Measurements from ENCODE around the gene OMA1.

Gene OMA1

DNA sequence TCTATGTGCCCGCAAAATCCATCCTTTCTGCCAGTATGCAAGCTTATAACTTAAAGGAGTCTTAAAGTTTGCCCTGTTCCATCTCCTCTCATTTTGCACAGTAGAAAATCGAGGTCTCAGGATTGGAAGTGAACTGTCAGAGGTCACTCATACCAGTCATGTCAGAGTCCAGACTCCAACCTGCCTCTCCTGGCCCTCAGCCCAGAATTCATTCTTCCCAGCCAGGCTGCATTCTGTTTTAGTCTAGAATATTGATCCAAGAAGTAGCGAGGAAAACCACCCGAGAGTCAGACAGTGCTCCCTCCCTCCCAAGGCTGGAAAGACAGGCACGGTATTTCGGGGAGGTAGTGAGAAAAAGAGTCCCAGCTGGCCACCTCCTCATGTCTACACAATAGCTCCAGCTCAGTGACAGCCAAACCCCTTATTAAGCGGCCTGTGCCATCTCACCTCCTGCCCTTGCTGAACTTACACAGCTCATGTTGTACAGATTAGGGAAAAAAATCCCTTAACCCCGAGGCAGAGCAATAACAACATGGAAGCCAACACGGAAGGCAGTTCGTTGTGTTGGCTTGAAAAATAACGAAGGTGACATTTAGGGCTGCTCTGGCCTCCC lies 89.4 kb downstream of the OMA1 start:
- DNase-seq (ENCODE audit: low spot score) = no peak

- no peak for DNase-seq (ENCODE audit: low spot score)
These were observed 90.1 kb downstream of the OMA1 start for GRCh38 chr1:58456470-58456869.

- no peak for DNase-seq (ENCODE audit: low spot score)
These were observed 91.7 kb downstream of the OMA1 start for GRCh38 chr1:58454807-58455206.

DNA sequence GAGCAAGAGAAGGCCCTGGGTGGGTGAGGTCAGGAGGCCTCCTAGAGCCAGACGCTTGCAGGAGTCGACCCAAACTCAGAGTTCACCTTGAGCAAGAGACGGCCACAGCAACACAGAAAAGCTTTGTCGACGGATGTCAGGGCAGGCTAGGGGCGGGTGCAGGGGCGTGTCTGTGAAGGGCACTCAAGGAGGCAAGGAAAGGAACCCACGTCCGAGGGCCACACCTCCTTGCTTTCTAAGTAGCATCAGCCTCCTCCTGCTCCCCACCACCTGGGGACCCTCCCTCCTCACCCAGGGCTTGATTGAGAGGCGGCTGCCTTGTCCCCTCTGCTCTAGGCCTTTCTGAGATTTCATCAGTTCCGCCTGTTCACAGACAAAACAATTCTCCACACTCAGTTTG lies 92.1 kb downstream of the OMA1 start:
- DNase-seq (ENCODE audit: low spot score) = no peak

DNA sequence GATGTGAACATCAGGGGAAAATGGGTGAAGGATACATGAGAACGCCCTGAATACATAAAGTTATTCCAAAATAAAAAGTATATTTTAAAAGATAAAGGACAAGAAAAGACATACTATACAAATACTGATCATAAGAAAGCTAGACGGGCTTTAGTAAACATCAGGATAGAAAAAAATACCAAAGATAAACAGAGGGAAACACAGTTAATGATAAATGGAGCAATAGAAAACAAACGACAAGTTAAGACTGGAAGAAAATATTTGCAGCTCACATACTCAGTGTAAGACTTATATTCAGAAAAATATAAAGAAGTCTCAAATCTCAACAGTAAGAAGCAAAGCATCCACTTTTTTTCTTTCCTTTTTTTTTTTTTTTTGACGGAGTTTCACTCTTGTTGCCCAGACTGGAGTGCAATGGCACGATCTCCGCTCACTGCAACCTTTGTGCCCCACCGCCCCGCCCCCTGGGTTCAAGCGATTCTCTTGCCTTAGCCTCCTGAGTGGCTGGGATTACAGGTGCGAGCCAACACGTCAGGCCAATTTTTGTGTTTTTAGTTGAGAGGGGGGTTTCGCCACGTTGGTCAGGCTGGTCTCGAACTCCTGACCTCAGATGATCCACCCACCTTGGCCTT lies 94.8 kb downstream of the OMA1 start:
- DNase-seq (ENCODE audit: low spot score) = no peak

- no peak for DNase-seq (ENCODE audit: low spot score)
These were observed 98.6 kb downstream of the OMA1 start for GRCh38 chr1:58447886-58448285.

DNA sequence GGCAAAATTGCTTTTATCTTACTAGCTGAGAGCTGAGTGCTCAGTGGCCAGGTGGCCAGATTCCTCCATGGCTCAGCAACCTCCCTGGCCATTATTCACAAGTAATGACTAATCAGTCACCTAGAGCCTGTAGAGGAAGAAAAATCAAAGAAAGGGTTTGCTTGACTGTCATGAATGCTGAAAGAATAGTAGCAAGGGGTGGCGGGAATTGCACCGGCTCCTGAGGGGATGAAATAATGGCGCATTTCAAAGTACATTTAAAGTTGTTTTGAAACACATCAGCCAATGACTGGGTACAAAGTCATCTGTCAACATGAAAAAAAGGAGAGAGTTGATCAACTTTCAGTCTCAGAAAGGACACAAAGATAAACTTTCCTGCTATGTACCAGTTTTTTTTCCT lies 99.5 kb downstream of the OMA1 start:
- DNase-seq (ENCODE audit: low spot score) = no peak

DNA sequence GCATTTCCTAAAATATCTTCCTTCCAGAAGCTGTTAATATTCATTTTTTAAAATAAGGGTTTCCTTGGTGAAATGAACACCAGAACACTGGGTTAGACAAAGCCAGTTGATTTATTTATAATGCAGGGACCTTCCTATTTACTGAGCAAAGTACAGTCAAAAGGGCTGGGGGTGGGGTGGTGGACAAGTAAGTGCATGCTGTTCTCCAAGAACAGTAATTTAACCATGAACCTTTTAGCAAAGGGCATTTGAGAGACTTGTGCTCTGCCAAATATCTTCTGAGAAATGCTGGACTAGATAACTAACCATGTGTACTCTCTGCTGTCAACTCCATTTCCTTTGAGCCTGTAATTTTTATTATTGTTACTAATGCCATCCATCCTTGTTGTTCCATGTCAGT lies 100.2 kb downstream of the OMA1 start:
- no peak for DNase-seq (ENCODE audit: low spot score)

DNA sequence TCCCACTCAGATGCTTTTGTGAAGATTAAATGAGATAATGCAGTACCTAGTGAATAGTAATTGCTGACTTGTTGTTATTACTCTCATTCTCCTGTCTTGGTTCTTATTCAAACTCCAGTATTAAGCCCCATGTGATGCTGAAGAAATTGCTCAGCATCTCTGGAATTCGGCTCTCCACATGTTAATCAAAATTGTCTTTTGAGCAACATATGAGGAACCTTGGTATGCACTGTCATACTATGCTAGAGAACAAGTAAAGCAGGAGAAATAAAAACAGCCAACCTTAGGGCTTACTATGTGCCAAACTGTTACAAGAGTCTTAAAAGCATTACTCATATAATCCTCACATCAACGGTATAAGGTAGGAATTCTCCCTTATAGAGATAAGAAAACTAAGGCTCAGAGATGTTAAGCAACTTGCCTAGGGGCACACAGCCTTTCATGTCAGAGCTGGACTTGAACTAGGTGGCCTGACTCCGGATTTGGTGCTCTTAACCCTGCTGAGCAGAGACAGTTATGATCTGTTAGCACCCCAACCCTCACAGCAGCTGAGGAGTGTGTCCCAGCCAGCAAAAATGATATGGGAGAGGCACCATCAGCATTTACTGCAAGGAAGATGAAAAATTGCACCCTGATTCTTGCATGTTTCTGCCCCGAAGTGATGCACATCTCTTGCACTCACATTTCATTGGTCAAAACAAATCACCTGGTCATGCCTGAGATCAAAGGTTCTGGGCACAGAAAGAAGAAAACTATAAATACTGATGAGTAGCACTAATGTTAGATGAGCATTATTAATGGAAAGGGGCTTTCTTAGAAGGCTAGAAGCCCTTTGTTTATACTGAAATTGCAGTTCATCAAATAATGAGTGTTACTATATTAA lies 102.3 kb downstream of the OMA1 start:
- no peak for DNase-seq (ENCODE audit: low spot score)

DNA sequence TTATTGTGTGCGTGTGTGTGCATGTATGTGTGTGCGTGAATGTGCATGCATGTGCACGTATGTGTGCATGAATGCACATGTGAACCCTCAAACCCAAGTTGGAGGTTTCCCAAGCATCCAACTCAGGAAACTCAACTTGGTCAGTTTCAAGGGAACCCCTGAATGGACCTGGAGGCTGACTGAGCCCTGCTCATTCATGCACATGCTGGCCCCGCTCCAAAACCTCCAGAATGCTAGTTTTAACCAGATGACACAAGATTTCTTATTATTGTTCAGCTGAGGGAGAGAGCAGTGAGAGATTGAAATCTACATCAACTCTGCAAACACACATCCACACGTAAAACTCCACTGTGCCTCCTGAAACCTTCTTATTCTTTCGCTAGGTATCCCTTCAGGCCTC lies 104.4 kb downstream of the OMA1 start:
- no peak for DNase-seq (ENCODE audit: low spot score)

DNA sequence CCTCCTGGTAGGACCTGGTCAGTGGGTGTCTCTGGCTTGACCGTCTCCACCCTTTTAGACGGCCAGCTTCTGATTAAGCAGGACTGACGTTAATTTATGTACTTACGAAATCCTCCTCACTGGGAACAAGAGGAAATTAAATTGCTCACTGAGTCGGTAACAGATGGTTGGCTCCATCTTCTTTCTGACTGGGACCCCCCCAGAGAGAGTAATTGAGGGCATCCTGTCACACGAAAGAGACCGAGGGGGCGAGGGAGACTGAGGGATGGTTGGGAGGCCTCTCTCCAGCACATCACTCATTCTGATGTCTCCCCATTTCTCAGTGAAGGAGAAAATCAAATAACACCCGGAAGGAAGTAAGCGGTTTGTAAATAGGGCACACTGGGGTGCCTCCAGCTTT lies 104.8 kb downstream of the OMA1 start:
- no peak for DNase-seq (ENCODE audit: low spot score)

GRCh38 chr1:58440696-58441095 lies 105.8 kb downstream of the OMA1 start:
- no peak for DNase-seq (ENCODE audit: low spot score)

DNA sequence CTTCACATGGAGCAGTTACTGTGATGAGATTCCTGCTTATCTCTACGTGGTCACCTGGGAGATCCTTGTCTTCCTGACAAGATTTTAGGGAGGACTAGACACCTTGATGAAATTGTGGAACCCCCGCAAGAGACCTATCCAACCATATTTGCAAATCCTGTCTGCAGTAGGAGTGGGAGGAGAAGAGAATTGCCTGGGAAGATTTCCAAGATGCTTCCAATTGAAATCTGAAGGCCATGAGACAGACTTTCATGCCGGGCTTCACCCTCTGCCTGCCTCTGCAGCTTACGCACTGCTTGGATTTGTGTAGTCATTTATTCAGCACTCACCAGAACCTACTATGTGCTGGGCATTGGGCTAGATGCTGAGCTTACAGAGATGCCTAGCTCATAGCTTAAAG lies 106.6 kb downstream of the OMA1 start:
- no peak for DNase-seq (ENCODE audit: low spot score)

- no peak for DNase-seq (ENCODE audit: low spot score)
These were observed 108.1 kb downstream of the OMA1 start for GRCh38 chr1:58438468-58438867.

- no peak for DNase-seq (ENCODE audit: low spot score)
These were observed 108.9 kb downstream of the OMA1 start for GRCh38 chr1:58437623-58438022.

- DNase-seq (ENCODE audit: low spot score) = no peak
These were observed 109.8 kb downstream of the OMA1 start for GRCh38 chr1:58436615-58437297.

DNA sequence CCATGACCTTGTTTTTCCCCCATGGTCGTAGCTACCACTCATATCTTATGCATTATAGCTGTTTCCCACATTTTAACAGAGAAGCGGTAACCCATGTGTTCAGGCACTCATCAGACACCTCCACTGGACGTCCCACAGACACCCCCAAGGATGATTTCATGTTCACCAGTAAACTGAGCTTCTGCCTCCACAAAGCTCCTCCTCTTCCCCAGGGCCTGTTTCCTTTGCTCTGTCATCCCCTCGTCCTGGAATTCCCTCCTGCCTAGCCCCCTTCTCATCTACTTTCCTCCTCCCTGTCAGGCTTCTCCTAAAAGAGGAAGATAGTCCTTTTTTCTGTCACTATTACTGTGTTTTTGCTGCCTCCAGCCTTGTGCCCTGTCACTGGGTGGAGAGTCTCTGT lies 111.2 kb downstream of the OMA1 start:
- DNase-seq (ENCODE audit: low spot score) = no peak

GRCh38 chr1:58434607-58435006 lies 111.9 kb downstream of the OMA1 start:
- DNase-seq (ENCODE audit: low spot score) = no peak

- no peak for DNase-seq (ENCODE audit: low spot score)
These were observed 112.3 kb downstream of the OMA1 start for GRCh38 chr1:58434181-58434580.

- DNase-seq (ENCODE audit: low spot score) = no peak
These were observed 113.5 kb downstream of the OMA1 start for GRCh38 chr1:58432851-58433668.

DNA sequence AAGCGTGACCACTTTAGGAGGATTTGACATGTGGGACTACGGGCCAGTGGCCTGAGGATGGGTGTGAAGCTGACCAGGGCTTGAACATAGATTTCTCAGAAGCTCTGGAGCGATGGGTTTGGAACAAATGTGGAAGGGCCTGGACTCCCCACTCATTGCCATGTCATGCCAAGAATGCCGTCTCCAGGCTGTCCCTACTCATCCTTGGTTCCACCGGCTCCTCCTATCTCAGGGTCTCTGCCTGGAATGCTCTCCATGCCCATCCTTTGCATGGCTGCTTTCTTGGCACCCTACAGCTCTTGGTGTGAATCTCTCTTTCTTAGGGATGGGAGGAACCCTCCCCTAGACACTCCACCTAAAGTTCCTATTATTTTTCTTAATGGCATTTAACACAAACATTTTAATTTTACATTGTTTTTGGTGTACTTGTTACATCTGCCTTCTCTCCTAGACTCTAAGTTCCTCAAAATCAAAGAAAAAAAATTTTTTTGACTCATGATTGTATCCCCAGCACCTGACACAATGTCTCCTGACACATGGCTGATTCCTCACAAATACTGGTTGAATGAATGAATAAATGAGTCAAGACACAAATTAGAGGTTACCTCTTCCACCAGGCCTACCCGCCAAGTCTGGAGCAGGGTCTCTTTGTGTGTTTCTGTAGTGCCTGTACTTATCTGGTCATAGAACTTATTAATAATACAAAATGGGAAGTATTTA lies 114.5 kb downstream of the OMA1 start:
- no peak for DNase-seq (ENCODE audit: low spot score)

All from left forelimb (tissue), 1 donor.